Stimulated activated CD8-positive, alpha-beta memory T cell treated with anti-CD3 and anti-CD28 coated beads, Interleukin-12 subunit alpha, Interleukin-12 subunit beta, amount 100 ng/mL, for 24 hours (primary cell): Measurements from ENCODE around the gene TENM4.

Experiments
- DNase-seq: peaks from one replicate; pipeline ENCODE4 v3.0.0-alpha.2; 2020; ENCODE audit errors: extremely low read depth

The TENM4 gene

DNA sequence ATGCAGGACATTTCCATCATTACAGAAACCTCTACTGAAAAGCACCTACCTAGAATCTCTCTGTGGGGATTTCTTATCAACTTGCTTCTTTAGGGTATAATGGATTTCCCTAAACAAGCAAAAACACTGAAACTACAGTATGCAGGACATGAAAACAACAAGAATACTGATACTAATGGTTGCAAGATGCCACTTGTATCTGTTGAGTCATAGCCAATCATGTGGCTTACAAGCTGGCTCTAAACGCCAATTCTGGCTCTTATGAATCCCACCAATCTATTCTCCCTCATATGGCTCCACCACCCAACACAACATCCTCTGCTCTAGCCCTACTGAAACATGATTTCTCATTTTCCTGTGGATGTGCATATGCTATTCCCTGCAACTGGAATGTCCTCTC lies 22.6 kb downstream of the TENM4 start:
- no peak for DNase-seq

DNA sequence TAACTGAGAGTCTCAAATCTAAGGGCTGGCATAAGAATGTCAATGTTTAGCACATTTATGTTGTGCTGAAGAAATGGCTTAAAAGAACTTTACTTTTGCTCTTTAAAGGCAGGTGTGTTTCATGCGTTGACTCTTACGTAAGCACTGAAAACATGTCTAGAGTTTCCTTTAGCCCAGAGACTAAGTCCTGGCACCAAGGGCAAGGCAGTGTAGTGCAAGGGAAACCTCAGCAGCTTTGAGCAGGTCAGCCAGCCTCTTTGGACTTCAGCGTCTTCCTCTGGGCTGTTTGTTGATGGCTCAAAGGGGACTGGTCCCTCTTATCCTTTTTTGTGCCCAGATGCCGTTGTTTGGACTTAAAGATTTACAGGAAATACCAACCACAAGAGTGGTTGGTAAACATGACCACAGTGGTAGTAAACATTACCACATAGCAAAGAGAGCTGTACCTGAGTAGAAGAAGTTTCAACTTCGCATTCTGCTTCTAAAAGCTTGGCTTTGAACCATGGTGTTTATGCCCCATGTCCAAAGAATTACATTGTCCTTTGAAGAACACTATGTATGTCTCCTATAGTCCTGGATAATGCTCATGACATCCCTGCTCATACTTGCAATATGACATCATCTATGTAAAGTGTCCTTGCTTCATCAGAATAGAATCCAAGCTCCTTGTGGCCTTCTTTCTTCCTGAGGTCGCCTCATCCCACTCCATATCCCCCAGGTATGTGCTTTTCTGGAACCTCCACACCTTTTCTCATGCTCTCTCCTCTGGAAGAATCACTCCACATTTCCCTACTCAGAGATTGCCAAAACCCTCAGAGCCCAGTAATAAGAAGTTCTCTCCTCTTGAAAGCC lies 23.5 kb downstream of the TENM4 start:
- no peak for DNase-seq

DNA sequence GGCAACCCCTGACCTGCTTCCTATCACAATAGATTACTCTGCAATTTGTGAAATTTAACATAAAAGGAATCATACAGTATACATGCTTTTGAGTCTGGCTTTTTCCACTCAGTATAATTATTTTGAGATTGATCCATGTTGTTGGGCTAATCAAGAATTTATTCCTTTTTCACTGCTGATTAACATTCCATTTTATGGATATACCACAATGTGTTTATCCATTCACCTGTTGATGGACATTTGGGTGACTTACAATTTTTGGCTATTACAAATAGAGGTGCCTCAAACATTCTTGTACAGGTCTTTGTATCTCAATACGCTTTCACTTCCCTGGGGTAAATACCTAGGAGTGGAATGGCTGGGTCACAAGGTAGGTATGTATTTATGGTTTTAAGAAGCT lies 24.9 kb downstream of the TENM4 start:
- no peak for DNase-seq

DNA sequence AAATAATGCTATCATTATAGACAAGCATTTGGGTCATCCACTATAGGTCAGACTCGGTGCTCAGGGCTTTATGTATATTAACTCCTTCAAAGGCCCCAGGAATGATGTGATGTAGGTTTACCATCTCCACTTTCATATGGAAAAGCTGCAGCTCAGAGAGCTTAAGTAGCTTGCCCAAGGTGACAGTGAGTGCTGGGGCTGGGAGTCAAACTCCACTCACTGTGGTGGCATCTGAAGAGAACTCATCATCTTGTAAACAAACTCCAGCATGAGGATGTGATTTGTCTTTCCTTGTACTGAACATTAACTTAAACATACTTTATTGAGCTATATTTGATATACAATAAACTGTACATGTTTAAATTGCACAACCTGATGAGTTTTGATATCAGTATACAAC lies 25.4 kb downstream of the TENM4 start:
- no peak for DNase-seq

DNA sequence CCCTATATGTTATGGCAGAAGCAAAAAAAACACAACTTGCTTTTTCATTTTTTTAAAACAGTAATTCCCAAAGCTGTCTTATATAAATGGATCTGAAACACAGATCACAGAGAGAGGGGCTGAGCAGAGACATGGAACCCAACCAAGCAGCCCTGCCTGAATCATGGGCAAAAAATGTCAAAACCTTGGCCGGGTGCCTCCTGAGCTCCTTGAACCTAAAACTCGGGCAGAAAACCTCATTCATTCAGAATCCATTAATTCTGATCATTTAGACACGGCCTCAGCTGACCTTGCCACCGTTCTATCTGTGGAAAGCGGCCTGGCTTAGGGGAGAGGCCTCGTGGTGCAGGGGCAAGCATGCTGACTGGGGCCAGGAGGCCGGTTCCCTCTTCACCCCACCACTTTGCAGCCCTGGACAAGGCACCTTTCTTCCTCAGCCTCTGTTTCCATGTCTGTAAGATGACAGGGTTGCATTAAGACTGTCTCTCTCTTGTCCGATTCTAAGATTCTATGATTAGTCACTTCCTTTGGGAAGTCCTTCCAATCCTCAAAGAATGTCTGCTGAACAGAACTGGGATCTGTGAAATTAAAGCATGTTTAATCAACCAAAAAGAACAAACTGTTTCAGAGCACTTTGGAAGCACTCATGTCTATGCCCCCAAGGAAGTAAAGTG lies 26.0 kb downstream of the TENM4 start:
- no peak for DNase-seq

DNA sequence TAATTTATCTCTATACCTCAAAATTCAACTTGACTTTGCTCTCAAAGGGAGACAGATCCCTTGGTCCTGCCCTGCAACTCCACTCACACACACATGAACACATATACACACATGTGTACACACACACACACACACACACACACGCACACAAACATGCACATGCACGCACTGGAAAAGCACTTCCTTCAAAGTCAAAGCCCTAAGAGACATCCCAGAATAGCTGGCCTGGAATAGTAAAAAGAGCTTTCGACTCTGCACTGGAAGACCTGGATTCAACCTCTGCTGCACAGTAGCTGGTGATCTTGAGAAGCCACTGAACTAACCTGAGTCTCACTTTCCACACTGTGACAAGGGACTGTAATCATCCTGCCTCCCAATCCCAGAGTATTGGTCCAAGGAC lies 26.8 kb downstream of the TENM4 start:
- DNase-seq, result no peak

DNA sequence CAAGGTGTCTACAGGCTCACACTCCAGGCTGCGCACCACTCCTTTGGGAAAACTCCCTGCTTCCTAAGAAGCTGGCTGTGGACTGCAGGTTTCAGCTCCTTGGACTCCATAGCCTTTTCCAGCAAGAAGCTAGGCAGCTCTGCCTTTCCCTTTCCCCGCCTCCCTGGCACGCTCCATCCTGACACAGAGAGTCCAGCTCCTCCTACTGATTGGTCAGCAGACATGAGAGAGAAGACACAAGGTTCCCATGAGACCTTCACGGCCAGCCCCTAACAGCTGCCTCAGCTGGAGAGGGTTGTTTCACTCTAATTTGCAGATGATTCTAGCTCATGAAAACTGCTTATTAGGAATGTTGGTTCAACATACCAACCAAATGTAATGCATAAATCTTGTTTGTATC lies 27.6 kb downstream of the TENM4 start:
- no peak for DNase-seq

DNA sequence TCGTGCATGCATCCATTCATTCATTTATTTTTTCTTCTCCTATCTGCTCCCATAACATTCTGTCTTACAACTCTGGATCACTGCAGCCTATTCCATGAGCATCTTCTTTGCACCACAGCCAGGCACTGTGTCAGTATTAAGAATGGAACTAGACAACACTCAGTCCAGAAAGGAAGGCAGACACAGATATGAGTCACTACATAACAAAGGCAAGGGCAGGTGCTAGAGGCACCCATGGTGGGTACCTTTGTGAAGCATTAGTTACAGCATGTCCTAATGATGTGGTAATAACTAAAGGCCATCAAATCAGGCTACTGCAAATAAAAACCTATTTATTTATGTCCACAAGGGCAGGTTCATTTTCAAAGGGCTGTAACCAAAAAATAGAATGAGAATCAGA lies 28.1 kb downstream of the TENM4 start:
- DNase-seq, result no peak

DNA sequence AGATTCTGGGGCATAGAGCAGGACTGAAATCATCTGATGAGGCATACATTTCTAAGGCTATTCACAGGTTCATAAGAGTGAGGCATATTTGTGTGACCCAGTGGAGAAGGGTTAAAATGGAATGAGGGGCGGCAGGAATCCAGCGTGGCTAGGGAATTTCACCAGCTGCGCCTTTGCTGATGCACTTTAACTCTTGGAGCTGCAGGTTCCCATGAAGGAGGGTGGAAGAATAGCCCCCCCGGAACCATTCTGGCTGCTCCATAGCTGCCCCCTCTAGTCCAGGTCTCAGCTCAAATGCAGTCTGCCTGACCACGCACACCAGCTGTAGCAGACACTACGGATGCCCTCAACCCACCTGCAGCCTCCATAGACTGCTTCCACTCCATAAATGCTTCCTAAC lies 31.5 kb downstream of the TENM4 start:
- no peak for DNase-seq

DNA sequence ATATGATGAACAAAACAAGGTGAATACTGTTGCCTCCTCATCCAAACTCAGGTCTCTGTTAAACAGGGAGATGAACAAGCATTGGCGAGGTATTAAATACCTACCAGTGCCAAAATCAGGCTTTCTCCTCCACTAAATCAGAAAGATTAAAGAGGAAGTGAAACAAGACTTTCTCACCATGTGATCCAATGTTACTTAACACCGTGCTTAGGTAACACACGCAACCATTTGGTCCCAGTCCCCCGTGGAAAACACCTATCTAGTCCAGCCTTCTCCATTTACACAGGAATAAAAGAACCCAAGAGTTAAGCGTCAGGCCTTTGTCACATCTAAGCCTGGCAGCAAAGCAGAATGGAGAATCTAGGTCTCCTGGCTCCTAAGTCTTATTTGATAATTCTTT lies 34.5 kb downstream of the TENM4 start:
- no peak for DNase-seq

DNA sequence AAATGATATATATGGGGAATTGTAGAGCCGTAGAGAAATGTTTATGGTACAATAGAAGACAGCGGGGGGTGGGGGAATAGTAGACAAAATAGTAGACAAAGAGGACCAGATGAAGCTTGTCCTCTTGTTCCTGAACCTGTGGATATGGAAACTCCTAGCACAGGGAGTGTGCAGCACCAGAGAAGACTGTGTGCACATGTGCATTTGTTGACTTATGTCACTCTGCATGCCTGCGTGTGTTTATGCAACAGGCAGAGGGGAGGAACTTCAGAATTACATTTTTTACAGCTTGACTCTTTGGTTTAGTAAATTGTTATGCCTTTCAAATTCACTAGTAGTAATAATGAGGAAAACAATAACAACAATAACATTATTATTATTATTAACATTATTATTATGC lies 36.0 kb downstream of the TENM4 start:
- DNase-seq, result no peak

DNA sequence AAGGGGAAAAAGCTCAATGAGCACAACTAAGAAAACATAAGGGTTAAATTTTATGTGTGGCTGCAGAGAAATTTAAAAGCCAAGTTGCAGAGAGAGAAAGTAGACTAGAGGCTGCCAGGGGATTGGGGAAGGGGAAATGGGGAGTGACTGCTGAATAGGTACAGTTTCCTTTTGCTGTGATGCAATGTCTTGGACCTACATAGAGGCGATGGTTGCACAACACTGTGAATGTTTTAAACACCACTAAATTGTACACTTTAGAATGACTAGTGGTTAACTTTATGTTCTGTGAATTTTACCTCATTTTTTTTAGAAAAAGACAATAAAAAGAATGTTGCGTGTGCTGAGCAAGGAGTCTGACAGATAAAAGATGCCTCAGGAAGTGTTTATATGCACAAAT lies 36.5 kb downstream of the TENM4 start:
- DNase-seq, result no peak

DNA sequence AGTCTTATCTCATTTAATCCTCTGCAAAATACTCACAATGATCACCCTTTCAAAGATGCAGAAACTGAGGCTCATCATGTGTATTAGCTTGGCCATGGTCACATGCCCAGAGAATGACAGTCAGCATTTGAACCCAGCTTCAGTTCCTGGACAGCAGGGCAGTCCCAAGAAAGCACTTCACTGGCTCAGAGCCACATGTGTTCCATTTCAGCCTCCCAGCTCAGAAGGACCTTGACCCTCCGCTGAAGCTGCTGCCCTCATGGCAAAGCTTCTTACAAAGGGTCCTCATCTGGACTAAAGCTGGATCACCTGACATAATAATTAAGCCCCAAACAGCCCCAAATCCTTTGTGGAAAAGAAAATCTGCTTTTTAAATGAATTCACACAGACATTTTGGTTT lies 37.0 kb downstream of the TENM4 start:
- DNase-seq, result no peak

DNA sequence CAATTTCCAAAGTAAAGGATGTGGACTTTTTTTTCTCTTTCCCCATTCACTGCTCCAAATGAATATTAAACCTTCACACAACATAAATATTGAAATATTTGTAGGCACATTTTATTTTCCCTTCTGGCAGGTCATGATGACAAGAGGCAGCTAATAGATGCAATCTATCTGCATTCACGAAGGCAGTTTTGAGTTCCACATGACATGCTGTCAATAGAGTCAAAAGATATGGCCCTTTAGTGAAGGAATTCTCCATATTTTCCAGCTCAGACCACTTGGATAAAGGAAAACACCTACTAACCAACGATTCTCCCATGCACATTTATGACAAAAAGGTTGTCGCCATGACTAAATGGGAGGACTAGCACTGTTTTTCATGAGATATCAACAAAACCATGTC lies 37.9 kb downstream of the TENM4 start:
- DNase-seq, result no peak

DNA sequence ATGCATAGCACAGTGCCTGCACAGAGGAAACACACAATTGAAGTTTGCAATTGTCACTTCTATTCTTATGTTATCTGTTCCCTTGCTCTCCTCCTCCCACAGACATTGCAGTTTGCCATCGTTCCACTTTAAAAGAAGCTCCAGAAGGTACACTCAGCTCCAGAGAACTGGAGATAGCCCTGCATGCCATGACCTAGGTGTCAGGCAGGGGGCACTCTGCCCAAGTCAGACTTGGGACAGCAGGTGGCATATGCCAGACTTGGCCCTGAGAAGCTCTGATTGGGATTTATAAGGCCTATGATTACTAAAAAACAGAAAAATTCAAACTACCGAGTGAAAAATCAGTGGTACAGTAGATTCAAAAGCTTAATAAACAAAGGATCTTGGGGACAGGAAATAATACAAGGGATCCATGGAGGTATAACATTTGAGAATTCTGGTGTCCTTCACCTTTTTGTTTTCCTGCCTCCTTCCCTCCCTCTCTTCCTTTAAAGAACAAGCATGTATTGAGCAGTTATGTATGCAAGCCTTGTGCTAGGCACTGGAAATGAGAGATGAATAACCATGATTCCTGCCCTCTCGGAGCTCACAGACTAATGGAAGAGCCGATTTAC lies 40.0 kb downstream of the TENM4 start:
- DNase-seq, result no peak

DNA sequence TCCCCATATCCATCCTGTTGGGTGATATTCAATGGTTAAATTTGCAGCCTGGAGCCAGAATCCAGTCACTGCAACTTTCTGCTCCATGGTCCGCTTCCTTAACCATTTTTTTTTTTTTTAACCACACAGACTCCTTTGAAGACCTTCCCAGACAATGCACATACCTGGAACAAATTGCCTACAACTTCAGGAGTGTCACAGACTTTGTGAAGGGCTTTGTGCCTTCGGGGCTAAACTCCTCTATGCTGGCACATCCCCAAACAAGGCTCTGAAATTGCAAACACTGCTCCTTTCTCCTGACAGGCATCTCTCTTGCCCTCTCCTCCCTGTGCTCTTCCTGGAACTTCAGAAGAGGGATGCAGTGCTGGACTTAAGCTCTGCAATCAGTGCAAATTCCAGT lies 40.6 kb downstream of the TENM4 start:
- no peak for DNase-seq

DNA sequence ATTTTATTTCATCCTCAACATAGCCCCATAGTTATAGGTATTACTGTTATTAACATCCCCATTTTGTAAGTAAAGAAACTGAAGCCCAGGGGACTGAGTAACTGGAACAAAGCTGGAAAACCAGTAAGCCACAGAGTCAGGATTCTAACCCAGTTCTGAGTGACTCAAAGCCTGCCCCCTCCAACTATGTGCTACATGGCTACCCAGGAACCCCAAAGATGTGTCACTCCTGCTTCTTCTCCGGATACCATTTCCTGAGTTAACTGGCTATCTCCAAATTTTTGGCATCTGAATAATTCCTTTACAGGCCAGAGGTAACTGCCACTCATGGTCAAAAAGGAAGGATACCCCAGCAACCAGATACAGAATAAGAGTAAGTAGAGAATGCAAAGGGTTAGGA lies 43.6 kb downstream of the TENM4 start:
- no peak for DNase-seq

DNA sequence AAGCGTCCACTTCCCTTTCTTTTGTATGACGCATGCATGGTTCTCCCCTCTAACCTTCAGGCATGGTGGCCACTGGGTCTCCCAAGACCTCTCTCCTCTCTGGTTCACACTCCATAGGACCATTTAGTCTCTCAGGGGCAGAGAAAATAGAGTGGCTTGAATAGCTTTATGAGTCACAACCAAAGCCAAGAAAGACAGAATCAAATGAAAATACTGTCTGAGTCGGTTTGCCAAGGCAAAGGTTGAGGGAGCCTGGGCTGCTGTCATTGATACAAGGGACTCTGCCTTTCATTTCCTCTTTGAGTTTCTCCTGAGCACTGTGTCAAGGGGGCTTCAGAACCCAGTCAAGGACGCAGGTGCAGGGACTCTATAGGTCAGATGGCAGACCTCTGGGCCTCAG lies 44.2 kb downstream of the TENM4 start:
- DNase-seq, result no peak

DNA sequence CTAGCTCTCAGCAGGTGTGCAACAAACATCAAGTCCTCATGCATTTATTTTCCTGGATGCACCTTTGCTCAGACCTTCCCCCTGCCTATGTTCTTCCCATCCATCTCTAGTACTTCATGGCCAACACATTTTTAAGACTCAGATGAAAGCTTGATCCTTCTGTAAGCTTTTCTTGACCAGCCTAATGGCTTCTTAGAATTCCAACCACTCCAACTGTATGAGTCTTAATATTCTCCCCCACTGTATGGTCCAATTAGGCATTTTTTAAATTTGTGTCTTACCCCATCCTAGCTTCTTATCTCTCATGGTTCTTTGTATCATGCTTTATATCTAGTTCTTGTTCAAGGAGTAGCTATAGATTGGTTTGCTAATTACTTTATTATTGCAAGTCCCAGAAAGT lies 44.8 kb downstream of the TENM4 start:
- no peak for DNase-seq

DNA sequence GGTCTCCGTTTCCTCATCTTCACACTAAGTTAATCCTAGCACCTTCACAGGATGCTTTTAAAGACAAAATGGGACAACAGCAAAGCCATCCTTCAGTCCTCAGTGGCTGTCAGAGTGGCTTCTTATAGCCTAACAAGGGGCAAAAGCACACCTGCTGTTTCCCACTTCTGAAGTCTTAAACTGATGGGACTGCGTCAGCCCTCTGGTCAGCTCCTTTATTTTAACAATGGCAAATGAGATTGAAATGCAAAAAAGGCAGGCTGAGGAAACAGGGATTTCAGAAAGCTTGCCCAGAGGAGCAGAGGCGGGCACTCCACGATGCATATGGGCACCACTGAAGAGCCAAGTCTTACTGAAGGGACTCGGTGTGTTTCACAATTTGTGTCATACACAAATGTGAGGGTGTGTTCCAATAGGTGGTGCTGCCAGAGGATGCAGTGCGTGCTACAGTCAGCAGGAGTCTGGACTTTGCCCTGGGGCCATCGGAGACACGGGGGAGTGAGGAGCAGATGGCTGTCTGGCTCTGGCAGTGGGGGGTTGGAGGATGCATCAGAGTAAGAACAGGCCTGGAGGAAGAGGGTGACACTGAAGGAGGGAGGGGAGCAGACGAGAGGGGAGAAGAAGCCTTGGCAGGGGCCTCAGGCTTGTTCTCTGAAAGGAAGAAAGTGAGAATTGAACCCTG lies 47.3 kb downstream of the TENM4 start:
- DNase-seq, result no peak

DNA sequence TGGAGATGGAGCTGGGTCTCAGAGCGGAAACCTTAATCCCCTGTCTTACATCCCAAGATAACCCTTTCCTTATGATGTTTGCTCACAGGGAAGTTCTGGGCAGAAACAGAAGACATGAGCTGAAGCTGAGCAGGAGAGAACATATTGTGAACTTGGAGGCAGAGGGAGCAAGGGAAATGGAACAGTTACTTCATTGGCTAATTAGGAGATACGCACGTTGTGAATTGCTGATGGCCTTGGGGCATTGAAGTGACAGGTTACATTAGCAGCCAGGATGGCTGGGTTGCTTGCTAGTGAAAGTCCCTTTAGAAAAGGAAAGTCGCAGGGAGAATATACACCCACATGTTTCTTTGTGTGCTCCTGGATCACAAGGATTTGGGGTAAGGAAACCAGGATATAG lies 48.7 kb downstream of the TENM4 start:
- DNase-seq, result no peak

DNA sequence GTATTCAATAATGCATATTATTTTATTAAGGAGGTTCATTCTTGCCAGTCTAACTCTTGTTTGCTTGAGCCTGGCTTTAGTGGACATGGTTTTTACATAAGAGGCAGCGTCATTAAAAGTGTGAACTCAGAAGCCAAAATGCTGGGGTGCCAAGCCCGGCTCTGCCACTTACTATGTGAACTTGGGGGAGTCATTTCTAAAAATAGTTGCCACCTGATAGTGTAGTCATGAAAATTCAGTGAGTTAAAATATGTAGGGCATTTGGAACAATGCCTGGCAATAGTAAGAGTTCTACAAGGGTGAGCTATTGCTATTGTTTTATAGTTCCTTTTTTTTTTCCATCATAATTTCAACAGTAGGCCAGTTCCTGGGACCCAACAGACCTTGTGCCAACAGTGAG lies 49.9 kb downstream of the TENM4 start:
- DNase-seq, result no peak

DNA sequence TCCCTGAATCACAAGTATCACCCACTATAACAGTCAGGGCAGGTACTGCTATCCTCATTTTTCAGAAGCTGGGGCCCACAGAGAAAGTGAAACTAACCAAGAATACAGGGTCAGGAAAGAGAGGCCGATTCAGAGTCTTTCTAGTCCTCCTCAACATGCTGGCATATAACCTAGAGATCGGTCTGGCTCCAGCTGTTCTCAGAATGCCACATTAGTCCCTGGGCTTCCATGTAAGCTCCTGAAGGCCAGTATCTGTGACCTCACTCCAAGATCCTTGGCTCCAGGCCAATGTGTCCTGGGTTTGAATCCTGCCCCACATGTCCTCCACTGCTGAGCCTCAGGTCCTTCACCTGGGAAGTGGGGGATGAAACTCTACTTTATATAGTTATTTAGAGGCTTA lies 50.4 kb downstream of the TENM4 start:
- no peak for DNase-seq
